GM12872 (cell line): Measurements from ENCODE around the gene SNX18.

ENCODE experiments used
- TF ChIP-seq, protein P1 (sequence below): IDR thresholded peaks from 3 replicates; pipeline ENCODE4 v1.5.1; 2011; ENCODE audit warnings: low read depth, mild to moderate bottlenecking, low read length, moderate library complexity; ENCODE audit not compliant: insufficient read depth

SNX18 gene

DNA sequence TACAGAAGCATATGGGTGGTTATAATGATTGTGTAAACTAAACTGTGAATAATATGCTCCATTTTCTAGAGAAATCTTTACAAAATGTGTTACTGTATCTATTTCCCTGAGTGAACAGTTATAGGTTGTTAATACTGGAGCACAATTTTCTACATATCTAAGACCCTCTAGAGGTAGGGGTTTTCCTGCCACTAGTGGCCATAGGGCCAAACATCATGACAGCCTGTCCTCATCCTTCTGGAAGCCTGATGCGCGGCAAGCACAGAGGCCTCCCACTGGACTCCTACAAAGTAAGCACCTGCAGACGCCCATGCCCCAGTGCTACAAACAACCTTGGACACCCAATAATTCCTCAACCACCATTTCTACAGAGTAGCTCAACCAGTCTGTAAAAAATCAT, 1.9 kb upstream of the SNX18 start:
- TF ChIP-seq, protein P1, sequence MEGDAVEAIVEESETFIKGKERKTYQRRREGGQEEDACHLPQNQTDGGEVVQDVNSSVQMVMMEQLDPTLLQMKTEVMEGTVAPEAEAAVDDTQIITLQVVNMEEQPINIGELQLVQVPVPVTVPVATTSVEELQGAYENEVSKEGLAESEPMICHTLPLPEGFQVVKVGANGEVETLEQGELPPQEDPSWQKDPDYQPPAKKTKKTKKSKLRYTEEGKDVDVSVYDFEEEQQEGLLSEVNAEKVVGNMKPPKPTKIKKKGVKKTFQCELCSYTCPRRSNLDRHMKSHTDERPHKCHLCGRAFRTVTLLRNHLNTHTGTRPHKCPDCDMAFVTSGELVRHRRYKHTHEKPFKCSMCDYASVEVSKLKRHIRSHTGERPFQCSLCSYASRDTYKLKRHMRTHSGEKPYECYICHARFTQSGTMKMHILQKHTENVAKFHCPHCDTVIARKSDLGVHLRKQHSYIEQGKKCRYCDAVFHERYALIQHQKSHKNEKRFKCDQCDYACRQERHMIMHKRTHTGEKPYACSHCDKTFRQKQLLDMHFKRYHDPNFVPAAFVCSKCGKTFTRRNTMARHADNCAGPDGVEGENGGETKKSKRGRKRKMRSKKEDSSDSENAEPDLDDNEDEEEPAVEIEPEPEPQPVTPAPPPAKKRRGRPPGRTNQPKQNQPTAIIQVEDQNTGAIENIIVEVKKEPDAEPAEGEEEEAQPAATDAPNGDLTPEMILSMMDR, result no peak

GRCh38 chr5:54516051-54516655, 1.4 kb upstream of the SNX18 start:
- TF ChIP-seq, protein P1, result no peak

DNA sequence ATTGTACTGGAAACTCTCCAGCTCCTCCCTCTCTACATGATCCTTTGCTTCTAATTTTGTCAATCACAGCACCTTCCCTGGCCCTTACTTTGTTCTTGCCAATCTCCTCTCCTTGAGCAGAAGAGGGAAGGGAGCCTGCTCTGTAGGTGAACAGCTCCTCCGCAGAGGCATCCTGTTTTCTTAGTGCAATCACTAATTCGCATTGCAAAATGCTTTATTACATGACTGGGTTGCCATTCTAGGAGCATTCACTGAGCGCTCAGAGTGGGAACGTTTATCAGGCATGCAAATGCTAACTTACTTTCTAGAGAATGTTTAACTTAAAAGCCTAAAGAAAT, 416 bp upstream of the SNX18 start:
- TF ChIP-seq, protein P1, result no peak

GRCh38 chr5:54518146-54518817, 723 bp downstream of the SNX18 start:
- TF ChIP-seq, protein P1, result no peak

- TF ChIP-seq, protein P1, result no peak
These were observed 1.4 kb downstream of the SNX18 start for GRCh38 chr5:54518818-54519508.

DNA sequence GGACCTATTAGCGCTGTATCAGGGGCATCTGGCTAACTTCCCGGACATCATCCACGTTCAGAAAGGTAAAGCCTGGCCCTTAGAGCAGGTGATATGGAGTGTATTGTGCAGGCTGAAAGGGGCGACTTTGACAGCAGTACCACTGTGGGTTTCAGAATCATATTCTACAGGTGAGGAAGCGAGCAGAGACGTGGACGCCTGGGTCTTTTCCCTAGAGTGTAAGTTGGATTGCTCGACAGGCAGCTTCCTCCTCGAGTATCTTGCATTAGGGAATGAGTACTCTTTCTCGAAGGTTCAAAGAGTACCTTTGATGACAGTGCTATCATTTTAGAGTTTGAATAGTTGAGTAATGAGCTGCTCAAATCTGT, 1.9 kb downstream of the SNX18 start:
- TF ChIP-seq, protein P1, result no peak

DNA sequence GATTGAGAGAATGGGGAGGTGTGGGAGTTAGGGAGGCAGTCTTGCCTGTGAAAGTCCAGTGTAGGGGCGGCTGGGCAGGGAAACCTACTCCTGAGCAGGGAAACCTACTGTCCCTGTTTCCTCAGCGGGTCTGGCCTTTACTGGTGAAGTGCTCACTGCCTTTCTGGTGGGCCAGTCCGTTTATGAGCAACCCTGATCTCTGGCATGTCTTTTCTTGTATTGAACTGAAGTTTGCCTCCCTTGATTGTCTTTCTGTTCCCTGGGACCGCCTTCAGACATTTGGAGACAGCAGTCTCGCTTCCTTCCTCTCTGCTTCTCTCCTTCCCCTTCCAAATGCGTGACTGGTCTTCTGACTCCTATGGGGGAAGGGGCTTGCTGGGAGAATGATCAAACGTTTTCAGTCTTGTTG, 2.9 kb downstream of the SNX18 start:
- TF ChIP-seq, protein P1, result no peak
